CD4-positive, CD25-positive, alpha-beta regulatory T cell (primary cell): ENCODE measurements around the gene PTPRG. TPM values are rescaled to one million over a fixed set of nuclear protein-coding genes. Genes with fewer than 3 reads are reported as not detected.

Experiments
- ATAC-seq, 2 donors: fragments of 150-1000 bp; cut with Tn5 transposase; one replicate each; pipeline ENCODE4 v1.10.0; 2021; ENCODE audit warnings: low read depth in 2 of 2, moderate number of reproducible peaks in 2 of 2, moderate library complexity in 1 of 2
- DNase-seq, 3 donors: peaks; one replicate each; pipeline versions ENCODE4 v3.0.0 to v3.0.0-alpha.2; 2012 to 2022; ENCODE audit warnings: mixed read lengths in 1 of 3
- H3K27ac ChIP-seq: one replicate; pipeline ENCODE4 v1.7.0; 2013; ENCODE audit warnings: mild to moderate bottlenecking, low read length; ENCODE audit not compliant: insufficient read depth, poor library complexity, severe bottlenecking
- H3K27me3 ChIP-seq: one replicate; pipeline ENCODE4 v1.7.0; 2013; ENCODE audit warnings: low read length; ENCODE audit not compliant: control insufficient read depth, insufficient read depth
- H3K36me3 ChIP-seq: one replicate; pipeline ENCODE4 v1.7.0; 2013; ENCODE audit warnings: mild to moderate bottlenecking, low read length, moderate library complexity; ENCODE audit not compliant: control insufficient read depth, insufficient read depth
- H3K4me1 ChIP-seq: 2 replicates; pipeline ENCODE4 v1.7.0; 2013; ENCODE audit warnings: mild to moderate bottlenecking, low read length; ENCODE audit not compliant: insufficient read depth, control insufficient read depth, poor library complexity, severe bottlenecking
- H3K4me3 ChIP-seq: one replicate; pipeline ENCODE4 v1.7.0; 2013; ENCODE audit warnings: low read depth, mild to moderate bottlenecking, low read length, moderate library complexity
- H3K9me3 ChIP-seq, 2 experiments: 1 replicate in 1 of 2; 2 replicates in 1 of 2; pipeline ENCODE4 v1.7.0; 2013; ENCODE audit warnings: low read length in 2 of 2, mild to moderate bottlenecking in 1 of 2, moderate library complexity in 1 of 2; ENCODE audit not compliant: control insufficient read depth in 2 of 2
- H3K27ac Mint-ChIP-seq, 3 donors: one replicate each; pipeline ENCODE4 v1.8.0; 2020 to 2022; ENCODE audit warnings: mild to moderate bottlenecking in 3 of 3, mixed read lengths in 3 of 3, moderate library complexity in 2 of 3
- H3K27me3 Mint-ChIP-seq: one replicate; pipeline ENCODE4 v1.8.0; 2022; ENCODE audit warnings: mild to moderate bottlenecking, mixed read lengths
- H3K36me3 Mint-ChIP-seq: one replicate; pipeline ENCODE4 v1.8.0; 2020; ENCODE audit warnings: mixed read lengths
- H3K4me1 Mint-ChIP-seq, 4 donors: one replicate each; pipeline ENCODE4 v1.8.0; 2020 to 2022; ENCODE audit warnings: mixed read lengths in 4 of 4, mild to moderate bottlenecking in 1 of 4
- H3K4me3 Mint-ChIP-seq, 4 donors: one replicate each; pipeline ENCODE4 v1.8.0; 2020 to 2022; ENCODE audit warnings: mild to moderate bottlenecking in 4 of 4, mixed read lengths in 4 of 4, moderate library complexity in 3 of 4
- H3K9me3 Mint-ChIP-seq, 7 donors: one replicate each; pipeline ENCODE4 v1.8.0; 2020 to 2022; ENCODE audit warnings: mixed read lengths in 7 of 7, mild to moderate bottlenecking in 3 of 7, moderate library complexity in 2 of 7
- polyA plus RNA-seq, 4 donors: library from polyadenylated mRNA; unstranded; fragments of 300-500 nt; fragmentation: Illumina TruSeq; gene quantifications; one replicate each; pipeline ENCODE4 v1.2.3, GENCODE V29; 2021
- total RNA-seq: library from RNA; stranded (reverse); gene quantifications from one replicate; pipeline ENCODE4 v1.2.3, GENCODE V29; 2022

The PTPRG gene
- total and polyA plus RNA-seq, 5 donors from 2014 or later: not detected

- Mint-ChIP-seq H3K4me3 (no peak overlapping the region), H3K36me3 (no peaks in the 10 kb centered on the region), H3K27ac (no peak overlapping the region), H3K9me3 (peaks cover 0 to 4% (median 1%) of the 10 kb centered on the region in 7 donors), H3K27me3 (no peaks in the 10 kb centered on the region), H3K4me1 (no peaks in the 10 kb centered on the region)
- Histone ChIP-seq H3K4me1 (no peaks in the 10 kb centered on the region), H3K4me3 (no peak overlapping the region), H3K27me3 (no peaks in the 10 kb centered on the region), H3K27ac (no peak overlapping the region), H3K36me3 (no peaks in the 10 kb centered on the region), H3K9me3 (no peaks in the 10 kb centered on the region)
- no peak for DNase-seq
- ATAC-seq: no peak
Measured at GRCh38 chr3:61961900-61962299, 400.5 kb downstream of the PTPRG start.

DNA sequence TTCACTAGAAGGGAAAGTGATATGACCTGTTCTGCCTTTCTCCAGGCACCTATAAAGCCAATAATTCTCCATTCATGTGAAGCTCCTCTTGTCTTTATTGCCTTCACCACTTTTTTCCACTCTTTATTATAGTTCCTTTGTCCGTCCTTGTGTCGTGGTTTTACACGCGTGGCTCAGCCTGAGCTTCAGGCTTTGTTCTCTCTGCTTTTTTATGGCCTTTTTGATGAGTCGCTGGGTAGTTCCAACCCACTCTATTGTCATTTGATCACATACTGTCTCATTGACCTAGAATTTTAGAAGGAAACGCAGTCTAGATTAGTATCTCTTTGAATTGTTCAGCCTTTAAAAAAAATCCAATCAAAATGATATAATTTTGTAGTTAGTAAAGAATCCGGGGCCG is 403.2 kb downstream of the PTPRG start:
- Histone ChIP-seq H3K4me3 (no peak overlapping the region), H3K4me1 (no peaks in the 10 kb centered on the region), H3K27ac (no peak overlapping the region), H3K36me3 (no peaks in the 10 kb centered on the region), H3K27me3 (no peaks in the 10 kb centered on the region), H3K9me3 (no peaks in the 10 kb centered on the region)
- Mint-ChIP-seq H3K36me3 (no peaks in the 10 kb centered on the region), H3K4me3 (no peak overlapping the region), H3K27ac (no peak overlapping the region), H3K27me3 (no peaks in the 10 kb centered on the region), H3K4me1 (no peaks in the 10 kb centered on the region), H3K9me3 (peaks cover 0 to 4% (median 2%) of the 10 kb centered on the region in 7 donors)
- ATAC-seq (no peak), DNase-seq (no peak)

DNA sequence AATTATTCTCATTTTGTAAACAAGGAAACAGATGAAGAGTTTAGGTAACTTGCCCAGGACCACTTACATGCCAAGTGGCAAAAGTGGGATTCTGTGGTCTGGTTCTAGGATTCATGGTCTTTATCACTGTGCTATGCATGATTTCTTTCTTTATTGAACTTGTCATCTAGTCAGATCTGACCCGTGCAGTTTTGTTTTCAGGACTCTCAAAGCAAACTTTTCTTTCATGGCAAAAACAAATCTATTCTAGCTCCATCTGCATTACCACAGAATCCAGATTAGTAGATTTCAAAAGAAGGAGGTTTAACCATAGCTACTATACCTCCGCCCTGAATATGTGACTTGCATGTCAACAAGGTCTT is 404.4 kb downstream of the PTPRG start:
- Histone ChIP-seq H3K4me3 (no peak overlapping the region), H3K36me3 (no peaks in the 10 kb centered on the region), H3K27ac (no peak overlapping the region), H3K9me3 (no peaks in the 10 kb centered on the region), H3K4me1 (no peaks in the 10 kb centered on the region), H3K27me3 (no peaks in the 10 kb centered on the region)
- H3K36me3 Mint-ChIP-seq: no peaks in the 10 kb centered on the region
- DNase-seq: no peak
- ATAC-seq: no peak
- H3K9me3 Mint-ChIP-seq: peaks cover 0 to 4% (median 0%) of the 10 kb centered on the region in 7 donors
- H3K4me1 Mint-ChIP-seq: no peaks in the 10 kb centered on the region
- H3K27me3 Mint-ChIP-seq: no peaks in the 10 kb centered on the region
- no peak overlapping the region for H3K4me3 Mint-ChIP-seq
- no peak overlapping the region for H3K27ac Mint-ChIP-seq

DNA sequence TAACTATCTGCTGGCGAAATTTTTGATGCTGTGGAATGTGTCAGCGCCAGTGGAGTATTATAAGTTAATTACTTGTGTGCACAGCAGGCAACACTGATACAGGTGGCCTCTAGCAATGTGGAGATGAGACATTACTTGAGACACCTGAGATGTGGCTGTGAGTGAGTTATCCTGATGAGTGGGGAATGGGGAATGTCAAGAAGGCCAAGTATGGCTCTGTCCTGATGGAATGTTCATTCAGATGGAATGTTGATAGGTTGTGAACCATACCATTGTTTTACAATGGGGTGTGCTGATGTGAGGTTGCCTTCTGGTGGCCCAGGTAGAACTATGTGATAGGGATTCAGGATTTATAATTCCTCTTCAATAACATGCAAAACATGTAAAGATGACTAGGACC is 404.8 kb downstream of the PTPRG start:
- no peak overlapping the region for H3K4me3 ChIP-seq
- Mint-ChIP-seq H3K9me3 (peaks cover 0 to 2% (median 0%) of the 10 kb centered on the region in 7 donors), H3K36me3 (no peaks in the 10 kb centered on the region), H3K27ac (no peak overlapping the region), H3K4me3 (no peak overlapping the region), H3K27me3 (no peaks in the 10 kb centered on the region), H3K4me1 (no peaks in the 10 kb centered on the region)
- no peaks in the 10 kb centered on the region for H3K4me1 ChIP-seq
- no peaks in the 10 kb centered on the region for H3K27me3 ChIP-seq
- no peaks in the 10 kb centered on the region for H3K9me3 ChIP-seq
- H3K27ac ChIP-seq: no peak overlapping the region
- no peak for DNase-seq
- H3K36me3 ChIP-seq: no peaks in the 10 kb centered on the region
- ATAC-seq: no peak

- Histone ChIP-seq H3K27ac (no peak overlapping the region), H3K36me3 (no peaks in the 10 kb centered on the region), H3K9me3 (no peaks in the 10 kb centered on the region), H3K27me3 (no peaks in the 10 kb centered on the region), H3K4me1 (no peaks in the 10 kb centered on the region), H3K4me3 (no peak overlapping the region)
- Mint-ChIP-seq H3K4me1 (no peaks in the 10 kb centered on the region), H3K4me3 (no peak overlapping the region), H3K27ac (no peak overlapping the region), H3K9me3 (peaks cover 0 to 2% (median 0%) of the 10 kb centered on the region in 7 donors), H3K36me3 (no peaks in the 10 kb centered on the region), H3K27me3 (no peaks in the 10 kb centered on the region)
- DNase-seq: no peak
- no peak for ATAC-seq
Measured at GRCh38 chr3:61967019-61967418, 405.6 kb downstream of the PTPRG start.

DNA sequence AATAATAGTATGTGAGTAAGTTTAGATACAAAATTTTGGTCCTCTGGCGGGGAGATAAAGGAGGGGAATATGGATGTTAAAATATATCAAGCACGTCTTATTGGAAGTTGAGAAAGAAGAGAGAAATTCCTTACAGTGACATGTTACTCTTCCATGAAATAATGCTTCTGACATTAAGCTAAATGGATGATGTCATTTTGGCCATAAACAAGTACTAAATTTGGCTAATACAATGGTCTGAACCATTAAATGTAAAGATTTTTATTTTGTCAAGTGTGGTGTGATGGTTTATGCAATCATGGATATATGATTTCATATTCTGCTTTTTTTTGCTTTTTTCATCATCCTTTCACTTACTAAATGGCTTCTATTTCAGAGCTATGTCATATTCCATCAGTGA is 406.6 kb downstream of the PTPRG start:
- H3K36me3 Mint-ChIP-seq: no peaks in the 10 kb centered on the region
- ATAC-seq (no peak), DNase-seq (no peak)
- H3K9me3 ChIP-seq: no peaks in the 10 kb centered on the region
- H3K4me3 Mint-ChIP-seq: no peak overlapping the region
- H3K27me3 Mint-ChIP-seq: no peaks in the 10 kb centered on the region
- no peaks in the 10 kb centered on the region for H3K4me1 Mint-ChIP-seq
- H3K4me3 ChIP-seq: no peak overlapping the region
- no peaks in the 10 kb centered on the region for H3K4me1 ChIP-seq
- no peaks in the 10 kb centered on the region for H3K36me3 ChIP-seq
- H3K27me3 ChIP-seq: no peaks in the 10 kb centered on the region
- peaks cover 0 to 2% (median 0%) of the 10 kb centered on the region in 7 donors for H3K9me3 Mint-ChIP-seq
- no peak overlapping the region for H3K27ac ChIP-seq
- H3K27ac Mint-ChIP-seq: no peak overlapping the region

DNA sequence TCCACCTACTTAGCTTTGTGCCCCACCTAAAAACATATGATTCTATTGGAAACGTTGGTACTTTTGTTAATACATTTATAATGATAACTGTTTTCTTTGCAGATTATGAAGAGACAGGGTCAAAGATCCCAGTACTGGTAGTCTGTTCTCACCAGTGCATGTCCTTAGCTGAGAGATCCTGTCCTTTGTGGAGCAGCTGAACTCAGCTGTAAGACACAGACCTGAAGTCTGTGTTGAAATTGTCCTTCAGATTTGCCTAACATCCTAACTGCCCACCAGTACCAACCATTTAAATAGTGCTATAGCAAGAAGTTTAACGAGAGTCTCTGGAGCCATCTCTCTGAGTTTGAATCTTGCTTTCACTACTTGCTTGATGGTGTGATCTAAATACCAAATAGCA is 413.3 kb downstream of the PTPRG start:
- no peak overlapping the region for H3K27ac Mint-ChIP-seq
- H3K36me3 Mint-ChIP-seq: no peaks in the 10 kb centered on the region
- no peaks in the 10 kb centered on the region for H3K27me3 Mint-ChIP-seq

DNA sequence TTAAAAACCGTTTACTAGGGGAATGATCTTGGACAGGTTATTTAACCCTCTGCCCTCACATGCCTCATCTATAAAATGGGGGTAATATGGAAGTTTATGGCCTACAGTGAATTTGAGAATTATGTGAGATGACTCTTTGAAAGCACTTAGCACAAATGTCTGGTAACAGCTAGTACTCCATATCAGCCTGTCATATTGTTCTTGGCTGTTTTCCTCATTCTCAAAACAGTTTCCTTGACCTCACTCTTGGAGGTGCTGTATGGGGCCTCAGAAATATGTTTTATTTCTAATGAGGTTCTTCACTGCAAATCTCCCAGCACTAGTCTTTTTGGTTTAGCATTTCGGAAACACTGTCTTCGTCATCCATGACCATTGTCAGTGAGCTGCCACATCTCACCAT is 413.8 kb downstream of the PTPRG start:
- no peak for DNase-seq
- Histone ChIP-seq H3K4me3 (no peak overlapping the region), H3K4me1 (no peaks in the 10 kb centered on the region), H3K27me3 (no peaks in the 10 kb centered on the region), H3K27ac (no peak overlapping the region), H3K36me3 (no peaks in the 10 kb centered on the region), H3K9me3 (no peaks in the 10 kb centered on the region)
- H3K9me3 Mint-ChIP-seq: peaks cover 0 to 5% (median 0%) of the 10 kb centered on the region in 7 donors
- H3K36me3 Mint-ChIP-seq: no peaks in the 10 kb centered on the region
- H3K4me1 Mint-ChIP-seq: no peaks in the 10 kb centered on the region
- no peak overlapping the region for H3K4me3 Mint-ChIP-seq
- no peak for ATAC-seq
- H3K27me3 Mint-ChIP-seq: no peaks in the 10 kb centered on the region
- H3K27ac Mint-ChIP-seq: no peak overlapping the region

More for the DNA sequence above, 413.3 kb downstream of the PTPRG start:
- Mint-ChIP-seq H3K4me3 (no peak overlapping the region), H3K4me1 (no peaks in the 10 kb centered on the region), H3K9me3 (peaks cover 0 to 3% (median 0%) of the 10 kb centered on the region in 7 donors)
- H3K9me3 ChIP-seq: no peaks in the 10 kb centered on the region
- H3K36me3 ChIP-seq: no peaks in the 10 kb centered on the region
- H3K27ac ChIP-seq: no peak overlapping the region
- no peak overlapping the region for H3K4me3 ChIP-seq
- no peak for DNase-seq
- no peak for ATAC-seq
- H3K4me1 ChIP-seq: no peaks in the 10 kb centered on the region
- no peaks in the 10 kb centered on the region for H3K27me3 ChIP-seq
